CD14-positive monocyte (primary cell): ENCODE data around the gene HECW1. TPM values are rescaled to one million over a fixed set of nuclear protein-coding genes. Genes with fewer than 3 reads are reported as not detected.

Experiments
- DNase-seq, 3 donors: peaks; one replicate each; pipeline ENCODE4 v3.0.0-alpha.2; 2011 to 2022
- H2AFZ ChIP-seq: 2 replicates; pipeline ENCODE4 v1.6.0; 2012; ENCODE audit warnings: mild to moderate bottlenecking, low read depth, low read length, inconsistent platforms; ENCODE audit not compliant: insufficient read depth, poor library complexity, severe bottlenecking
- H3K27ac ChIP-seq, 2 donors: 1 replicate in 1 of 2; 2 replicates in 1 of 2; pipeline ENCODE4 v1.5.1; 2012 to 2013; ENCODE audit warnings: low read length in 2 of 2, control low read depth in 1 of 2, inconsistent platforms in 1 of 2, low read depth in 1 of 2, mild to moderate bottlenecking in 1 of 2
- H3K27me3 ChIP-seq, 2 donors: one replicate each; pipeline versions ENCODE4 v1.6.0 to v1.6.1; 2011 to 2013; ENCODE audit warnings: low read length in 2 of 2; ENCODE audit not compliant: control insufficient read depth in 2 of 2, insufficient read depth in 2 of 2
- H3K36me3 ChIP-seq, 2 donors: replicated peaks in 1 of 2; 1 replicate in 1 of 2; 2 replicates in 1 of 2; pipeline versions ENCODE4 v1.5.1 to v1.6.1; 2012 to 2013; ENCODE audit warnings: low read length in 2 of 2, control low read depth in 1 of 2, inconsistent platforms in 1 of 2, mild to moderate bottlenecking in 1 of 2; ENCODE audit not compliant: insufficient read depth in 2 of 2, control insufficient read depth in 1 of 2
- H3K4me1 ChIP-seq, 2 donors: 1 replicate in 1 of 2; 2 replicates in 1 of 2; pipeline versions ENCODE4 v1.5.1 to v1.6.1; 2012 to 2013; ENCODE audit warnings: low read length in 2 of 2, control low read depth in 1 of 2, inconsistent platforms in 1 of 2, mild to moderate bottlenecking in 1 of 2, moderate library complexity in 1 of 2; ENCODE audit not compliant: insufficient read depth in 2 of 2, control insufficient read depth in 1 of 2
- H3K4me2 ChIP-seq: replicated peaks from 2 replicates; pipeline ENCODE3; 2012; ENCODE audit warnings: low read length, moderate library complexity, mild to moderate bottlenecking; ENCODE audit not compliant: poor library complexity, severe bottlenecking; ENCODE audit errors: extremely low read depth
- H3K4me3 ChIP-seq, 3 experiments: fragments of 200-600 bp in 1 of 3; sonication (generic) in 1 of 3; replicated peaks in 1 of 3; 1 replicate in 2 of 3; 2 replicates in 1 of 3; pipeline ENCODE4 v1.5.1; 2011 to 2013; ENCODE audit warnings: low read length in 3 of 3, mild to moderate bottlenecking in 3 of 3, control low read depth in 2 of 3, low read depth in 2 of 3, inconsistent platforms in 1 of 3, moderate library complexity in 1 of 3
- H3K79me2 ChIP-seq: 2 replicates; pipeline ENCODE4 v1.6.0; 2012; ENCODE audit warnings: mild to moderate bottlenecking, control low read depth, inconsistent platforms, low read length, moderate library complexity; ENCODE audit not compliant: insufficient read depth
- H3K9ac ChIP-seq: 2 replicates; pipeline ENCODE4 v1.6.0; 2017; ENCODE audit warnings: low read length, mild to moderate bottlenecking; ENCODE audit not compliant: insufficient read depth, poor library complexity, severe bottlenecking
- H3K9me3 ChIP-seq, 2 donors: replicated peaks in 1 of 2; 1 replicate in 1 of 2; 2 replicates in 1 of 2; pipeline versions ENCODE4 v1.5.1 to v1.6.1; 2012 to 2013; ENCODE audit warnings: low read length in 2 of 2, control low read depth in 1 of 2; ENCODE audit not compliant: control insufficient read depth in 1 of 2, insufficient read depth in 1 of 2
- H4K20me1 ChIP-seq: 2 replicates; pipeline ENCODE4 v1.6.0; 2012; ENCODE audit warnings: mild to moderate bottlenecking, low read length, control low read depth, moderate library complexity; ENCODE audit not compliant: insufficient read depth
- H3K27ac Mint-ChIP-seq, 7 donors: one replicate each; pipeline ENCODE4 v1.8.0; 2020; ENCODE audit warnings: mild to moderate bottlenecking in 7 of 7, mixed read lengths in 7 of 7, moderate library complexity in 6 of 7, inconsistent platforms in 2 of 7
- H3K27me3 Mint-ChIP-seq, 3 donors: one replicate each; pipeline ENCODE4 v1.8.0; 2021 to 2022; ENCODE audit warnings: low read depth in 3 of 3, mild to moderate bottlenecking in 3 of 3, mixed read lengths in 3 of 3, moderate library complexity in 3 of 3, inconsistent platforms in 1 of 3
- H3K36me3 Mint-ChIP-seq, 2 donors: one replicate each; pipeline ENCODE4 v1.8.0; 2020; ENCODE audit warnings: mixed read lengths in 2 of 2, inconsistent platforms in 1 of 2, mild to moderate bottlenecking in 1 of 2
- H3K4me1 Mint-ChIP-seq: one replicate; pipeline ENCODE4 v1.8.0; 2020; ENCODE audit warnings: mild to moderate bottlenecking, mixed read lengths
- H3K4me3 Mint-ChIP-seq, 2 donors: one replicate each; pipeline ENCODE4 v1.8.0; 2020; ENCODE audit warnings: mild to moderate bottlenecking in 2 of 2, mixed read lengths in 2 of 2, moderate library complexity in 1 of 2
- H3K9me3 Mint-ChIP-seq, 7 donors: one replicate each; pipeline ENCODE4 v1.8.0; 2020 to 2022; ENCODE audit warnings: mixed read lengths in 7 of 7, mild to moderate bottlenecking in 6 of 7, moderate library complexity in 6 of 7, inconsistent platforms in 2 of 7
- WGBS: methylation state at CpG from one replicate; pipeline ENCODE4 v1.1.5; 2013; ENCODE audit warnings: missing lambda C conversion rate; ENCODE audit not compliant: insufficient coverage; 5-methylcytosine and 5-hydroxymethylcytosine counted together
- intact Hi-C, 2 donors: fragments of 100-400 bp; cut with micrococcal nuclease; formaldehyde crosslinking; loops; one replicate each; pipeline versions ENCODE4 v1.15.0 to v1.15.1; 2023
- polyA plus RNA-seq, 3 donors: library from polyadenylated mRNA; depleted of rRNA in 1 of 3; unstranded in 2 of 3; stranded (reverse) in 1 of 3; fragments of 300-500 nt in 2 of 3; fragments of >200 nt in 1 of 3; fragmentation: Illumina TruSeq in 2 of 3; gene quantifications; 1 replicate in 2 of 3; 2 replicates in 1 of 3; pipeline ENCODE4 v1.2.3, GENCODE V29; 2012 to 2021
- TF ChIP-seq, protein P1 (sequence below): fragments of 200-600 bp; IDR thresholded peaks from one replicate; pipeline ENCODE4 v1.8.0; 2022; ENCODE audit warnings: antibody characterized with exemption, mild to moderate bottlenecking

The HECW1 gene
- polyA plus RNA-seq, 3 donors = not detected

DNA sequence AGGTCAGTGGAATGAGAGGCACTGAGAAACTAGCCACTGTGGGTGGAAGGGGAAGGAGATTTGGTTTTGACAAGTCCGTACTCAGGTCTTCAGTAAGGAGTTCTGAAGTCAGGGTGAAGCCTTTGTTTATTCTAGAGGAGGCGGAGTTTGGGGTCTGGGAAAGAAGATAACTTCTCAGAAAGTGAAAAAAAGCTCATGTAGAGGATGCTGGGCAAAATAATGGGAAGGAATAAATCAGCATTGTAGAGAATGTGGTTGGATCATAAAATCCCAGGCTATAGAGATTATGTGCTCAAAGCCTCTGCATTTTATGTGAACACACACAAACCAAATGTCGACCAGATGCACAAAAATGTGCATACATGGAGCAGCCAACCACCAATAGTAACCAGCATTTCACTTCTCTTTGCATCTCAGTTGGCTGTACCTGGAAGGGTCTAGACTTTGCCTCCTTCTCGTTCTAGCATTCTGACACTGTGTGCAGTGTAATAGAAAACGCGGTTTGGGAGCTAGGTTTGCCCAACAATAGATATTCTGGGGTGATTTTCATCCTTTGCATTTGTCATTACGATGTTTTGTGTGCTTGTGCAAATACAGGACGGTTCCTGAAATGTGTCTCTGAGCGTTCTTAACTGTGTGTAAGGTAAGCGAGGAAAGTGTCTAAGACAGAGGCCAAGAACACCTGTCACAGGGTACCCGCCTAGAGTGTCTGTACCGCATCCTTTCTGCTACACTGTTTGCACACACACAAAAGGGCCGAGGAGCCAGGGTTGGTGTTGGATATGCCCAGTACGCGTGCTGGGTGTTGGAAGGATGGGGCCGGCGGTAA lies 603 bp upstream of the HECW1 start:
- 23% methylated on average over 10 of the region's 17 CpGs for WGBS
- intact Hi-C loops = no loop called here
- Mint-ChIP-seq H3K4me3 (peak overlapping the region in 1 of 2 donors; percentile 68), H3K4me1 (peaks cover 15% of the 10 kb centered on the region), H3K36me3 (peaks cover 0 to 4% of the 10 kb centered on the region in 2 donors), H3K27ac (no peak overlapping the region), H3K27me3 (peaks cover 55 to 67% (median 58%) of the 10 kb centered on the region in 3 donors), H3K9me3 (peaks cover 0 to 12% (median 5%) of the 10 kb centered on the region in 7 donors)
- no peak overlapping the region for H3K4me3 ChIP-seq
- DNase-seq = no peak
- H3K27ac ChIP-seq = no peak overlapping the region
- no peak overlapping the region for H3K9ac ChIP-seq
- TF ChIP-seq, protein P1, sequence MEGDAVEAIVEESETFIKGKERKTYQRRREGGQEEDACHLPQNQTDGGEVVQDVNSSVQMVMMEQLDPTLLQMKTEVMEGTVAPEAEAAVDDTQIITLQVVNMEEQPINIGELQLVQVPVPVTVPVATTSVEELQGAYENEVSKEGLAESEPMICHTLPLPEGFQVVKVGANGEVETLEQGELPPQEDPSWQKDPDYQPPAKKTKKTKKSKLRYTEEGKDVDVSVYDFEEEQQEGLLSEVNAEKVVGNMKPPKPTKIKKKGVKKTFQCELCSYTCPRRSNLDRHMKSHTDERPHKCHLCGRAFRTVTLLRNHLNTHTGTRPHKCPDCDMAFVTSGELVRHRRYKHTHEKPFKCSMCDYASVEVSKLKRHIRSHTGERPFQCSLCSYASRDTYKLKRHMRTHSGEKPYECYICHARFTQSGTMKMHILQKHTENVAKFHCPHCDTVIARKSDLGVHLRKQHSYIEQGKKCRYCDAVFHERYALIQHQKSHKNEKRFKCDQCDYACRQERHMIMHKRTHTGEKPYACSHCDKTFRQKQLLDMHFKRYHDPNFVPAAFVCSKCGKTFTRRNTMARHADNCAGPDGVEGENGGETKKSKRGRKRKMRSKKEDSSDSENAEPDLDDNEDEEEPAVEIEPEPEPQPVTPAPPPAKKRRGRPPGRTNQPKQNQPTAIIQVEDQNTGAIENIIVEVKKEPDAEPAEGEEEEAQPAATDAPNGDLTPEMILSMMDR = no peak
- H2AFZ ChIP-seq = no peak overlapping the region
- H3K4me1 ChIP-seq = peaks cover 13 to 21% of the 10 kb centered on the region in 2 donors
- H3K9me3 ChIP-seq = peaks cover 0 to 25% of the 10 kb centered on the region in 2 donors
- peaks cover 61 to 72% of the 10 kb centered on the region in 2 donors for H3K27me3 ChIP-seq
- H3K4me2 ChIP-seq = no peak overlapping the region
- H4K20me1 ChIP-seq = no peaks in the 10 kb centered on the region
- no peaks in the 10 kb centered on the region for H3K79me2 ChIP-seq
- no peaks in the 10 kb centered on the region for H3K36me3 ChIP-seq

DNA sequence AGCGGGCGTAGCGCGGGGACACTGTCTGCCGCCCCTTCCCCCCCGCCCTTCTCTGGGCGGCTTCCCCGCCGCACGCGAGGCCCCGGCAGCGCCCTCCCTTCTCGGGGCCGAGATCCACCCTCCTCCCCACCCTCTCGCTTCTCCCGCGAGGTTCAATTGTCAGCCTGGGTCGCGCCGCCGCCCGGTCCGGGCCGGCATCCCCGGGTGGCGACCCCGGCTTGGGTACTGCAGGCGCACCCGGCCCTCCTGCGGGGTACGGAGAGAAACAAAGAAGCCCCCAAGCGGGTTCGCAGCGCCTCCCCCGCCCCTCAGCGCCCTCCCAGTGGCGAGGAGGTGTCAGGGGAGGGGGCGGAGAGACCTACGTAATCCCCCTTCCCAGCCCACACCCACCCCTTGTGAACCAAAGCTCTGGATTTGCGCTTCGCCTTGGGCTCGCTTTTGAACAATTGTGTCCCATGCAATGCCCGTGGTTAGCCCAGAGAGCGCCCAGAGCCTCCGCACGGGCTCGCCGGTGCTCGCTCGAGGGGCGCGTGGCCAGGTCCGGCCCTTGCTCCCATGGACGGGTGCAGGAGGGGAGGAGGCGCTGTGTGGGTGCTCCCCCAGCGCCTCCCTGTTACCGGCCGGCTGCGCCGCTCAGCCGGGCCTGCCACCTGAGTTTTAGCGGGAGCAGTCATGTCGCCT lies 634 bp downstream of the HECW1 start:
- Mint-ChIP-seq H3K27me3 (peaks cover 55 to 65% (median 58%) of the 10 kb centered on the region in 3 donors), H3K4me3 (peak overlapping the region in 1 of 2 donors; percentile 68), H3K4me1 (peaks cover 25% of the 10 kb centered on the region), H3K27ac (no peak overlapping the region), H3K9me3 (peaks cover 0 to 15% (median 5%) of the 10 kb centered on the region in 7 donors), H3K36me3 (peaks cover 0 to 4% of the 10 kb centered on the region in 2 donors)
- no peak overlapping the region for H3K4me3 ChIP-seq
- WGBS = 0% methylated on average over 40 of the region's 64 CpGs
- peak overlapping the region; percentile 20 for H2AFZ ChIP-seq
- peak overlapping the region; percentile 33 for H3K4me2 ChIP-seq
- TF ChIP-seq, protein P1 = no peak
- peaks cover 13 to 26% of the 10 kb centered on the region in 2 donors for H3K4me1 ChIP-seq
- H3K36me3 ChIP-seq = no peaks in the 10 kb centered on the region
- no peak for DNase-seq
- intact Hi-C loops = no loop called here
- no peak overlapping the region for H3K27ac ChIP-seq
- peaks cover 61 to 71% of the 10 kb centered on the region in 2 donors for H3K27me3 ChIP-seq
- peaks cover 0 to 25% of the 10 kb centered on the region in 2 donors for H3K9me3 ChIP-seq
- no peaks in the 10 kb centered on the region for H4K20me1 ChIP-seq
- H3K9ac ChIP-seq = no peak overlapping the region
- H3K79me2 ChIP-seq = no peaks in the 10 kb centered on the region
